Chondrocyte (in vitro differentiated cells): ENCODE data around the gene PDE4D. TPM values are rescaled to one million over a fixed set of nuclear protein-coding genes. Genes with fewer than 3 reads are reported as not detected.

Experiments used
- DNase-seq: peaks from one replicate; pipeline ENCODE4 v3.0.0; 2021; ENCODE audit warnings: mixed read lengths, low spot score
- H3K27ac Mint-ChIP-seq: one replicate; pipeline ENCODE4 v1.8.0; 2021; ENCODE audit warnings: mild to moderate bottlenecking, moderate library complexity, mixed read lengths; ENCODE audit not compliant: unreplicated experiment
- H3K27me3 Mint-ChIP-seq: 2 replicates; pipeline ENCODE4 v1.8.0; 2021; ENCODE audit warnings: low read depth, mixed read lengths
- H3K36me3 Mint-ChIP-seq: 2 replicates; pipeline ENCODE4 v1.8.0; 2021; ENCODE audit warnings: low read depth, mixed read lengths
- H3K4me1 Mint-ChIP-seq: 2 replicates; pipeline ENCODE4 v1.8.0; 2021; ENCODE audit warnings: low read depth, mild to moderate bottlenecking, mixed read lengths
- H3K4me3 Mint-ChIP-seq: one replicate; pipeline ENCODE4 v1.8.0; 2021; ENCODE audit warnings: mild to moderate bottlenecking, moderate library complexity, mixed read lengths; ENCODE audit not compliant: unreplicated experiment
- H3K9me3 Mint-ChIP-seq: 2 replicates; pipeline ENCODE4 v1.8.0; 2021; ENCODE audit warnings: low read depth, mixed read lengths
- CTCF ChIP-seq: fragments of 200-600 bp; sonication (generic); IDR thresholded peaks from 2 replicates; pipeline ENCODE4 v1.5.0; 2021; ENCODE audit warnings: antibody characterized with exemption, mild to moderate bottlenecking, moderate library complexity
- total RNA-seq: library from RNA; stranded (reverse); gene quantifications from 3 replicates; pipeline ENCODE4 v1.2.1, GENCODE V29; 2021

The PDE4D gene
- total RNA-seq, 1 donor from 2014 or later, result 21.1 TPM

DNA sequence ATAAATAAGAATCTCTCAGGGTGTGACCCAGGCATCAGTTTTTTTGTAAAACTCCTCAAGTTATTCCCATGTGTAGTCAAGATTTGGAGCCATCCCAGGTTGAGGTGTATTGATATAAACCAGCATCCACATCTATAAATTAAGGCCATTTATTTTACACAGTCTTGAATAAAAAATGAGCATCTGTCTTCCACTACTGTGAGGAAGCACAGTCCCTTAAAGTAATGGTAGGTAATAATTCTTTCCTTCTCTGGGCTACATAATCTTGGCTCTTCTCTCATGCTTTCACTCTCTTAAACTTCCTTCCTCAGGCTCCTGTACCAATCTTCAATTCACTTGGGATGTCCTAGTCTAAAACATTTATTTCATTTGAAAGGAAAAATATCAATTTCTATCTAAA is 110.3 kb downstream of the PDE4D start:
- Mint-ChIP-seq H3K9me3 (no peaks in the 10 kb centered on the region), H3K27me3 (no peaks in the 10 kb centered on the region), H3K4me3 (no peak overlapping the region), H3K4me1 (peaks cover 29% of the 10 kb centered on the region), H3K36me3 (no peaks in the 10 kb centered on the region), H3K27ac (no peak overlapping the region)
- no peak for DNase-seq
- TF ChIP-seq CTCF, result no peak

DNA sequence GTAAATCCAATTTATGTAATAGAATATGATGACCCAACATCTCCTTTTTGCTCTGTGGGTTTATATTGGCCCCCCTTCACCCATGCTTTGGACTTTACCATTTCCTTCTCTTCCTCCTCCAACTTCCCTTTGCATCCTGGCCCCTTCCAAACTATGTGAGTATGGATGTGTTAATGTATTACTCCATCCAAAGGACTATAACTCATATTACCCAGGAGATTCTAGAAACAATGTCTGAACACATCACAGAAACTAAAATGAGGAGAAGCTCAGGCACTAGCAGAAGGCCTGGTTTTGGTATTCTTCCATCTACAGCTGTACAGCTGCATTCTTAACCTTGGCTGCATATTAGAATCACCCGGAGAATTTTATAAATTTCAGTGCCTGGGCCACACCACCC is 110.7 kb downstream of the PDE4D start:
- TF ChIP-seq CTCF, result no peak

DNA sequence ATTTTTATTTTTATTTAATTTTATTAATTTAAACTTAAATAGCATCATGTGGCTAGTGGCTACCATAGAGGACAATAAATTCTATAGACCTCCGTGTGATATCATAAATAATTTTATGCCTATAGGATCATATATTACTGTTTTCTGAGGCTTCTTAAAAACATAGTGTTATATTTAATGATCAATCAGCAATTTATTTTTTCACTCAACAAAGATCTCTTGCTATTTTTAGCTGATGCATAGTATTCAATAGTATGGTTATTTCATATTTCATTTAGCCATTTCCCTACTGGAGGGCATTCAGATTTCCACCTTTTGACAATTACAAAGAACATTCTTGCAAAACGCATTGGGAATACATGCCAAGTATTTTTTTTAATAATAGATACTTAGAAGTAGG is 114.1 kb downstream of the PDE4D start:
- H3K4me3 Mint-ChIP-seq, result no peak overlapping the region
- no peaks in the 10 kb centered on the region for H3K27me3 Mint-ChIP-seq
- no peaks in the 10 kb centered on the region for H3K4me1 Mint-ChIP-seq
- no peaks in the 10 kb centered on the region for H3K36me3 Mint-ChIP-seq
- H3K27ac Mint-ChIP-seq, result no peak overlapping the region
- no peak for DNase-seq
- H3K9me3 Mint-ChIP-seq, result no peaks in the 10 kb centered on the region
- no peak for TF ChIP-seq CTCF

More for the DNA sequence above, 110.7 kb downstream of the PDE4D start:
- peaks cover 25% of the 10 kb centered on the region for H3K4me1 Mint-ChIP-seq
- H3K27me3 Mint-ChIP-seq, result no peaks in the 10 kb centered on the region
- H3K36me3 Mint-ChIP-seq, result no peaks in the 10 kb centered on the region
- H3K4me3 Mint-ChIP-seq, result no peak overlapping the region
- no peak for DNase-seq
- no peak overlapping the region for H3K27ac Mint-ChIP-seq
- H3K9me3 Mint-ChIP-seq, result no peaks in the 10 kb centered on the region

- Mint-ChIP-seq H3K4me1 (peaks cover 9% of the 10 kb centered on the region), H3K27me3 (no peaks in the 10 kb centered on the region), H3K36me3 (no peaks in the 10 kb centered on the region), H3K4me3 (no peak overlapping the region), H3K9me3 (no peaks in the 10 kb centered on the region), H3K27ac (no peak overlapping the region)
- no peak for DNase-seq
- TF ChIP-seq CTCF, result no peak
Measured at GRCh38 chr5:59777028-59777427, 116.5 kb downstream of the PDE4D start.

GRCh38 chr5:59773294-59773693 is 120.2 kb downstream of the PDE4D start:
- no peak for TF ChIP-seq CTCF
- Mint-ChIP-seq H3K27ac (no peak overlapping the region), H3K36me3 (no peaks in the 10 kb centered on the region), H3K4me1 (peaks cover 24% of the 10 kb centered on the region), H3K4me3 (no peak overlapping the region), H3K9me3 (no peaks in the 10 kb centered on the region), H3K27me3 (no peaks in the 10 kb centered on the region)
- no peak for DNase-seq
